ENCODE data around the gene MTFR1L. TPM values are rescaled to one million over a fixed set of nuclear protein-coding genes. Genes with fewer than 3 reads are reported as not detected.

Gene MTFR1L
- total and polyA plus RNA-seq, 9 of the 15 experiments (the other 6 are each of a cell fraction or from before 2014, with no cell fraction given): 41.4 to 98.5 (median 53.7) TPM

- TF ChIP-seq ZBTB1 (CRISPR knock-in tag; IDR thresholded peaks at IDR 0.05; ENCODE audit: borderline replicate concordance, low read depth) (peak; percentile 88), DMBX1 (CRISPR knock-in tag; IDR thresholded peaks at IDR 0.05; ENCODE audit: borderline replicate concordance) (0 out of 2 replicates have a peak, but pooled peaks have one; percentile 84), POLR3G (IDR thresholded peaks at IDR 0.05; ENCODE audit: extremely low read depth, insufficient read length, insufficient replicate concordance) (no peak), TCF7 (IDR thresholded peaks at IDR 0.05; ENCODE audit: borderline replicate concordance) (peak; percentile 13; the same call in 1 of the 2 replicates), RFX7 (CRISPR knock-in tag; IDR thresholded peaks at IDR 0.05) (no peak), NFIC (IDR thresholded peaks at IDR 0.05) (peak; percentile 65), PHF21A (IDR thresholded peaks at IDR 0.05; ENCODE audit: borderline replicate concordance, low read depth) (no peak), ILF3 (IDR thresholded peaks at IDR 0.05; ENCODE audit: borderline replicate concordance) (peak; percentile 74; the same call in 1 of the 2 replicates), TRIM28 (IDR thresholded peaks at IDR 0.05) (no peak; the same call in 1 of the 2 replicates), SMAD2 (IDR thresholded peaks at IDR 0.05; ENCODE audit: low read depth, low read length) (no peak), SMAD4 (CRISPR knock-in tag; conservative IDR thresholded peaks at IDR 0.05) (peak; percentile 95), POLR2G (IDR thresholded peaks at IDR 0.05; ENCODE audit: low read depth, low read length) (peak; percentile 91), TARDBP (IDR thresholded peaks at IDR 0.05) (peak; percentile 52; the same call in 1 of the 2 replicates), CLOCK (CRISPR knock-in tag; IDR thresholded peaks at IDR 0.05; ENCODE audit: borderline replicate concordance) (no peak), USF1 (CRISPR knock-in tag; IDR thresholded peaks at IDR 0.05) (peak; percentile 73; the same call in 1 of the 2 replicates), RCOR1 (IDR thresholded peaks at IDR 0.05; ENCODE audit: borderline replicate concordance in 1 of 2, low read depth in 2 of 2, low read length in 2 of 2) (peak in 1 of 2 experiments; percentile 29; a peak in 1 of 4 replicates), DPF2 (IDR thresholded peaks at IDR 0.05) (peak; percentile 58; the same call in 1 of the 2 replicates)
- TF ChIP-seq, protein P1, sequence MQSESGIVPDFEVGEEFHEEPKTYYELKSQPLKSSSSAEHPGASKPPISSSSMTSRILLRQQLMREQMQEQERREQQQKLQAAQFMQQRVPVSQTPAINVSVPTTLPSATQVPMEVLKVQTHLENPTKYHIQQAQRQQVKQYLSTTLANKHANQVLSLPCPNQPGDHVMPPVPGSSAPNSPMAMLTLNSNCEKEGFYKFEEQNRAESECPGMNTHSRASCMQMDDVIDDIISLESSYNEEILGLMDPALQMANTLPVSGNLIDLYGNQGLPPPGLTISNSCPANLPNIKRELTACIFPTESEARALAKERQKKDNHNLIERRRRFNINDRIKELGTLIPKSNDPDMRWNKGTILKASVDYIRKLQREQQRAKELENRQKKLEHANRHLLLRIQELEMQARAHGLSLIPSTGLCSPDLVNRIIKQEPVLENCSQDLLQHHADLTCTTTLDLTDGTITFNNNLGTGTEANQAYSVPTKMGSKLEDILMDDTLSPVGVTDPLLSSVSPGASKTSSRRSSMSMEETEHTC (IDR thresholded peaks at IDR 0.05): no peak
- TF ChIP-seq, protein P2, sequence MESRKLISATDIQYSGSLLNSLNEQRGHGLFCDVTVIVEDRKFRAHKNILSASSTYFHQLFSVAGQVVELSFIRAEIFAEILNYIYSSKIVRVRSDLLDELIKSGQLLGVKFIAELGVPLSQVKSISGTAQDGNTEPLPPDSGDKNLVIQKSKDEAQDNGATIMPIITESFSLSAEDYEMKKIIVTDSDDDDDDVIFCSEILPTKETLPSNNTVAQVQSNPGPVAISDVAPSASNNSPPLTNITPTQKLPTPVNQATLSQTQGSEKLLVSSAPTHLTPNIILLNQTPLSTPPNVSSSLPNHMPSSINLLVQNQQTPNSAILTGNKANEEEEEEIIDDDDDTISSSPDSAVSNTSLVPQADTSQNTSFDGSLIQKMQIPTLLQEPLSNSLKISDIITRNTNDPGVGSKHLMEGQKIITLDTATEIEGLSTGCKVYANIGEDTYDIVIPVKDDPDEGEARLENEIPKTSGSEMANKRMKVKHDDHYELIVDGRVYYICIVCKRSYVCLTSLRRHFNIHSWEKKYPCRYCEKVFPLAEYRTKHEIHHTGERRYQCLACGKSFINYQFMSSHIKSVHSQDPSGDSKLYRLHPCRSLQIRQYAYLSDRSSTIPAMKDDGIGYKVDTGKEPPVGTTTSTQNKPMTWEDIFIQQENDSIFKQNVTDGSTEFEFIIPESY (CRISPR knock-in tag; IDR thresholded peaks at IDR 0.05): peak; percentile 81
- TF ChIP-seq, protein P3, sequence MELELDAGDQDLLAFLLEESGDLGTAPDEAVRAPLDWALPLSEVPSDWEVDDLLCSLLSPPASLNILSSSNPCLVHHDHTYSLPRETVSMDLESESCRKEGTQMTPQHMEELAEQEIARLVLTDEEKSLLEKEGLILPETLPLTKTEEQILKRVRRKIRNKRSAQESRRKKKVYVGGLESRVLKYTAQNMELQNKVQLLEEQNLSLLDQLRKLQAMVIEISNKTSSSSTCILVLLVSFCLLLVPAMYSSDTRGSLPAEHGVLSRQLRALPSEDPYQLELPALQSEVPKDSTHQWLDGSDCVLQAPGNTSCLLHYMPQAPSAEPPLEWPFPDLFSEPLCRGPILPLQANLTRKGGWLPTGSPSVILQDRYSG (tag; conservative IDR thresholded peaks at IDR 0.05; ENCODE audit: low read depth): no peak
Measured at GRCh38 chr1:25875154-25875855, 55.6 kb downstream of the MTFR1L start, which contains the start of gene PAQR7 (continued).
